Neural cell (in vitro differentiated cells): ENCODE data around the gene PCIF1.
"Not testable (repeated sequence)": the region's sequence is repeated elsewhere in the genome, so short reads cannot be mapped to it uniquely, and the experiment has no call there.

Experiments
- CTCF ChIP-seq: fragments of 450-650 bp; IDR thresholded peaks from 2 replicates; pipeline ENCODE4 v1.5.1; 2014; ENCODE audit warnings: antibody characterized with exemption, mild to moderate bottlenecking, moderate library complexity; ENCODE audit not compliant: poor library complexity, severe bottlenecking
- POLR2AphosphoS5 ChIP-seq: IDR thresholded peaks from 2 replicates; pipeline ENCODE4 v1.6.1; 2012

DNA sequence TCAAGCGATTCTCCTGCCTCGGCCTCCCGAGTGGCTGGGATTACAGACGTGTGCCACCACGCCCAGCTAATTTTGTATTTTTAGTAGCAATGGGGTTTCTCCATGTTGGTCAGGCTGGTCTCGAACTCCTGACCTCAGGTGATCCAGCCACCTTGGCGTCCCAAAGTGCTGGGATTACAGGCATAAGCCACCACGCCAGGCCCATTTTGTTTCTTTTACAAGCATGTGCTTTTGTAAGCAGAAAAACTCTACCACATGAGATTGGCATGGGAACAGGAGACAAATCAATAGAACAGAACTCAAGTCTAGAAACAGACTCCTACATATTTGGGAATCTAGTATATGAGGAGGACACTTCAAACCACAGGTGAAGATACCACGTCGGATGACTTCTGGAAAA lies 21.8 kb downstream of the PCIF1 start:
- TF ChIP-seq CTCF, POLR2AphosphoS5: not testable (repeated sequence)
